Hepatocyte (in vitro differentiated cells): ENCODE measurements around the gene TMIE. TPM values are rescaled to one million over a fixed set of nuclear protein-coding genes. Genes with fewer than 3 reads are reported as not detected.
"Not testable (repeated sequence)": the region's sequence is repeated elsewhere in the genome, so short reads cannot be mapped to it uniquely, and the experiment has no call there.

Source experiments
- DNase-seq: peaks from one replicate; pipeline ENCODE4 v3.0.0-alpha.2; 2016; ENCODE audit warnings: low spot score
- H2AFZ ChIP-seq: fragments of 200-600 bp; sonication (generic); 2 replicates; pipeline ENCODE4 v1.6.0; 2016; ENCODE audit warnings: antibody characterized with exemption, mild to moderate bottlenecking
- H3K27ac ChIP-seq: fragments of 200-600 bp; sonication (generic); 2 replicates; pipeline ENCODE4 v1.5.1; 2016; ENCODE audit warnings: mild to moderate bottlenecking
- H3K27me3 ChIP-seq: fragments of 200-600 bp; sonication (generic); 2 replicates; pipeline ENCODE4 v1.6.1; 2016
- H3K36me3 ChIP-seq: fragments of 200-600 bp; sonication (generic); replicated peaks from 2 replicates; pipeline ENCODE4 v1.5.1; 2016; ENCODE audit warnings: low read depth; ENCODE audit not compliant: insufficient read depth
- H3K4me1 ChIP-seq: fragments of 200-600 bp; sonication (generic); 2 replicates; pipeline ENCODE4 v1.5.1; 2016; ENCODE audit warnings: mild to moderate bottlenecking, moderate library complexity; ENCODE audit not compliant: insufficient read depth
- H3K4me2 ChIP-seq: fragments of 200-600 bp; sonication (generic); 2 replicates; pipeline ENCODE4 v1.6.0; 2016
- H3K4me3 ChIP-seq: fragments of 200-600 bp; sonication (generic); 2 replicates; pipeline ENCODE4 v1.5.1; 2016; ENCODE audit warnings: mild to moderate bottlenecking
- H3K79me2 ChIP-seq: fragments of 200-600 bp; sonication (generic); 2 replicates; pipeline ENCODE4 v1.6.0; 2017; ENCODE audit warnings: mild to moderate bottlenecking
- H3K9me2 ChIP-seq: fragments of 200-600 bp; sonication (generic); replicated peaks from 2 replicates; pipeline ENCODE4 v1.6.0; 2017; ENCODE audit warnings: mild to moderate bottlenecking; ENCODE audit not compliant: insufficient read depth
- H3K9me3 ChIP-seq: fragments of 200-600 bp; sonication (generic); 2 replicates; pipeline ENCODE4 v1.5.1; 2016; ENCODE audit warnings: low read depth, mild to moderate bottlenecking
- H4K20me1 ChIP-seq: fragments of 200-600 bp; sonication (generic); 2 replicates; pipeline ENCODE4 v1.6.0; 2016; ENCODE audit warnings: mild to moderate bottlenecking; ENCODE audit not compliant: insufficient read depth, poor library complexity, severe bottlenecking
- EZH2 ChIP-seq: fragments of 200-600 bp; sonication (generic); IDR thresholded peaks from 2 replicates; pipeline ENCODE4 v1.6.1; 2016; ENCODE audit warnings: antibody characterized with exemption, mild to moderate bottlenecking, borderline replicate concordance
- EZH2phosphoT487 ChIP-seq: fragments of 200-600 bp; sonication (generic); IDR thresholded peaks from one replicate; pipeline ENCODE4 v1.6.1; 2018; ENCODE audit warnings: antibody characterized with exemption, mild to moderate bottlenecking, low read depth, moderate library complexity; ENCODE audit not compliant: unreplicated experiment, severe bottlenecking
- WGBS: methylation state at CpG from one replicate; pipeline ENCODE4 v1.1.6; 2016; ENCODE audit warnings: low lambda C conversion rate; ENCODE audit errors: missing lambda C conversion rate; 5-methylcytosine and 5-hydroxymethylcytosine counted together
- polyA plus RNA-seq: library from polyadenylated mRNA; unstranded; fragments of >200 nt; fragmentation: Nextera tagmentation; extraction: Ambion mirVana; gene quantifications from 2 replicates; pipeline ENCODE4 v1.2.1, GENCODE V29; 2016
- total RNA-seq: library from RNA; depleted of rRNA; stranded (reverse); fragments of >200 nt; gene quantifications from 2 replicates; pipeline ENCODE4 v1.2.3, GENCODE V29; 2014
- TF ChIP-seq, protein P1 (sequence below): fragments of 200-600 bp; sonication (generic); IDR thresholded peaks from 2 replicates; pipeline ENCODE4 v1.5.1; 2016; ENCODE audit warnings: antibody characterized with exemption, mild to moderate bottlenecking; ENCODE audit not compliant: poor library complexity

The TMIE gene
- total and polyA plus RNA-seq, 2 experiments from 2014 or later: 0.37 to 0.51 TPM

DNA sequence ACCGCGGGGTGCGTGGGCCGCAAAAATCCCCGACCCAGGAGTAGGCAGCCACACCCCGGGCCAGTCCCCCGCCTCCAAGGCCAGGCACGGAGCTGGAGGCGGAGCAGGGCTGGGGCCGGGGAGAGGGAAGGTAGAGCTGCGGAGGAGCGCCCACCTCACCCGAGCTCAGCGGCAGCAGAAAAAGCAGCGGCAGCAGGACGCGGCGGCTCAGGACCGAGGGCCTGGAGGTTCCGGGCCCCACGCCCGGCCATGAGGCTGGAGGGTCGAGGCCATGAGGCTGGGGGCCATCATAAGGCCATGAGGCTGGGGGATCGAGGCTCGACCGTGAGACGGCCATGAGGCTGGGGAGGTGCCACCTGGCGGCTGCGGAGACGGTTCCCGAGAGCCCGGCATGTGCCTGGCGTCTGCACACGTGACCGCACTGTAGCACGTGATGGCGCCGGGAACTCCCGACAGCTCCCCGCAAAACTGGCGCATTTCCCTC is 49.4 kb downstream of the TMIE start:
- H3K27ac ChIP-seq: no peak overlapping the region
- H3K9me3 ChIP-seq: no peaks in the 10 kb centered on the region
- DNase-seq: peak; percentile 2
- no peaks in the 10 kb centered on the region for H3K9me2 ChIP-seq
- H3K4me2 ChIP-seq: no peak overlapping the region
- 96% methylated on average over 36 of the region's 41 CpGs for WGBS
- no peaks in the 10 kb centered on the region for H3K27me3 ChIP-seq
- no peaks in the 10 kb centered on the region for H3K36me3 ChIP-seq
- no peaks in the 10 kb centered on the region for H3K79me2 ChIP-seq
- H3K4me3 ChIP-seq: no peak overlapping the region
- TF ChIP-seq, protein P1, sequence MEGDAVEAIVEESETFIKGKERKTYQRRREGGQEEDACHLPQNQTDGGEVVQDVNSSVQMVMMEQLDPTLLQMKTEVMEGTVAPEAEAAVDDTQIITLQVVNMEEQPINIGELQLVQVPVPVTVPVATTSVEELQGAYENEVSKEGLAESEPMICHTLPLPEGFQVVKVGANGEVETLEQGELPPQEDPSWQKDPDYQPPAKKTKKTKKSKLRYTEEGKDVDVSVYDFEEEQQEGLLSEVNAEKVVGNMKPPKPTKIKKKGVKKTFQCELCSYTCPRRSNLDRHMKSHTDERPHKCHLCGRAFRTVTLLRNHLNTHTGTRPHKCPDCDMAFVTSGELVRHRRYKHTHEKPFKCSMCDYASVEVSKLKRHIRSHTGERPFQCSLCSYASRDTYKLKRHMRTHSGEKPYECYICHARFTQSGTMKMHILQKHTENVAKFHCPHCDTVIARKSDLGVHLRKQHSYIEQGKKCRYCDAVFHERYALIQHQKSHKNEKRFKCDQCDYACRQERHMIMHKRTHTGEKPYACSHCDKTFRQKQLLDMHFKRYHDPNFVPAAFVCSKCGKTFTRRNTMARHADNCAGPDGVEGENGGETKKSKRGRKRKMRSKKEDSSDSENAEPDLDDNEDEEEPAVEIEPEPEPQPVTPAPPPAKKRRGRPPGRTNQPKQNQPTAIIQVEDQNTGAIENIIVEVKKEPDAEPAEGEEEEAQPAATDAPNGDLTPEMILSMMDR: no peak
- TF ChIP-seq EZH2: no peak
- TF ChIP-seq EZH2phosphoT487: no peak
- H2AFZ ChIP-seq: no peak overlapping the region
- H4K20me1 ChIP-seq: no peaks in the 10 kb centered on the region
- H3K4me1 ChIP-seq: no peaks in the 10 kb centered on the region

DNA sequence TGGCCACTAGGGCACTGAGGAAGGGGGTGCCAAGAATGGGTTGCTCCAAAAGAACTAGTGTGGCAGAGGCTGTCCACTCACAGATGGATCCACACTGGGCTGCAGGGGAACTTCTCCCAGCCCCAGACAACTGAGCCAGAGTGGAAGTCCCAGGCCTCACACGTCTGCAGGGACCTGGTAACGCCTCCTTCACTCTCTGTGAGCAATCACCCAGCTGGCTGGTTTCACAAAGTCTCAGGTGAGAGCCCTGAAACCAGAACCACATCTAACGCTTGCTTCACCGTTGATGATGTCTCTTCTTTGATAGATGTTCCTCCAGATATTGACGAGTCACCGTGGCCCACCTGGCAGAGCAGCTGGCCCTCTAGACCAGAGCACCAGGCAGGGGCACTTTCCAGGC is 51.9 kb downstream of the TMIE start:
- not testable (repeated sequence) for H3K4me1 ChIP-seq, H3K27ac ChIP-seq, H3K36me3 ChIP-seq, H4K20me1 ChIP-seq, H2AFZ ChIP-seq, H3K27me3 ChIP-seq, H3K4me2 ChIP-seq, H3K9me2 ChIP-seq, DNase-seq, H3K9me3 ChIP-seq, H3K79me2 ChIP-seq, H3K4me3 ChIP-seq
- WGBS: 88% methylated on average over 6 of the region's 6 CpGs

DNA sequence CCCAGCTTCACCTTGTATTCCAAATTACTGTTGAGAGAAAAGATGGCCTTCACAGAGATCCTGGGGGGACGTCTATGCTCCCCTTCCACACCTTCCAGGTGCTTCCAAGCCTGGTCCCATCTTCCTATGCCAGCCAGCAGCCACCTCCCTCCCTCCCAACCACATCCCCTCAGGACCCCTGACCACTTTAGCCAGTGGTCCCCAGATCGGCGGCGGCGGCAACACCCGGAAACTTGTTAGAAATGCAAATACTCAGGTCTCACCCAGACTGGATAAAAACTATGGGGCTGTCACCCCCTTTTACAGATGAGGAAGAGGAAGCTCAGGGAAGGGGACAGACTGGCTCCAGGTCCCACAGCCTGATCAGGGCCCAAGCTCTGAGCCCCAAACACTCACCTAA is 54.5 kb downstream of the TMIE start:
- H3K79me2 ChIP-seq: no peaks in the 10 kb centered on the region
- no peak overlapping the region for H2AFZ ChIP-seq
- H3K27ac ChIP-seq: no peak overlapping the region
- H3K9me3 ChIP-seq: no peaks in the 10 kb centered on the region
- H3K4me1 ChIP-seq: no peaks in the 10 kb centered on the region
- no peak for DNase-seq
- no peaks in the 10 kb centered on the region for H3K27me3 ChIP-seq
- H3K4me3 ChIP-seq: no peak overlapping the region
- H3K4me2 ChIP-seq: no peak overlapping the region
- no peaks in the 10 kb centered on the region for H3K9me2 ChIP-seq
- 98% methylated on average over 6 of the region's 6 CpGs for WGBS
- TF ChIP-seq, protein P1: no peak
- TF ChIP-seq EZH2phosphoT487: no peak
- TF ChIP-seq EZH2: no peak
- no peaks in the 10 kb centered on the region for H4K20me1 ChIP-seq
- no peaks in the 10 kb centered on the region for H3K36me3 ChIP-seq

DNA sequence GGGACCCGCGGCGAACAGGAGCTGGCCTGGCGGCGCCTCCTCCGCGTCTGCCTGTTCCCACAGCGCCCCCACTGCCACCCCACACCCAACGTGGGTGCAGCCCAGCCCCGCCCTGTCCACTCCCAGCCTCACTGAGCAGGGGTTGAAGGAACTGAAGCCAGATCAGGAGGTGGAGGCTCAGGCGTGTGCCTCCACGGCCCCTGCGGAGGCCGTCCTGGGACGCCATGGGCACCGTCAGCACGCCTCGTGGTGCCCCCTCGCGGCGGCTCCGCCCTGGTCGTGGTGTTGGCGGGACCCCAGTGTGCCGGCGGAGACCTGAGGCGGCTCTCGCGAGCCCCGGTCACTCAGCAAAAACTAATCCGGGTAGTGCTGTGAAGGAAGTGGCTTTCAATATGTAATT is 55.5 kb downstream of the TMIE start:
- no peaks in the 10 kb centered on the region for H3K36me3 ChIP-seq
- no peak overlapping the region for H3K27ac ChIP-seq
- no peak overlapping the region for H2AFZ ChIP-seq
- H3K27me3 ChIP-seq: no peaks in the 10 kb centered on the region
- 98% methylated on average over 30 of the region's 31 CpGs for WGBS
- H3K4me3 ChIP-seq: no peak overlapping the region
- no peak for DNase-seq
- H3K4me1 ChIP-seq: no peaks in the 10 kb centered on the region
- no peaks in the 10 kb centered on the region for H3K79me2 ChIP-seq
- no peak overlapping the region for H3K4me2 ChIP-seq
- no peaks in the 10 kb centered on the region for H3K9me3 ChIP-seq
- TF ChIP-seq EZH2: no peak
- TF ChIP-seq, protein P1: no peak
- TF ChIP-seq EZH2phosphoT487: no peak
- no peaks in the 10 kb centered on the region for H3K9me2 ChIP-seq
- H4K20me1 ChIP-seq: no peaks in the 10 kb centered on the region
